OCI-LY3 (cell line): Measurements from ENCODE around the gene CXCR2.

Experiments used
- EZH2phosphoT487 ChIP-seq: fragments of 200-600 bp; shearing (Covaris generic); IDR thresholded peaks from 2 replicates; pipeline ENCODE4 v1.6.1; 2018; ENCODE audit warnings: antibody characterized with exemption, mixed run types, low read depth
- TF ChIP-seq, protein P1 (sequence below): fragments of 200-600, 300-600 bp; sonication (generic); IDR thresholded peaks from 2 replicates; pipeline ENCODE4 v1.5.1; 2014; ENCODE audit warnings: antibody characterized with exemption, low read length, low read depth

DNA sequence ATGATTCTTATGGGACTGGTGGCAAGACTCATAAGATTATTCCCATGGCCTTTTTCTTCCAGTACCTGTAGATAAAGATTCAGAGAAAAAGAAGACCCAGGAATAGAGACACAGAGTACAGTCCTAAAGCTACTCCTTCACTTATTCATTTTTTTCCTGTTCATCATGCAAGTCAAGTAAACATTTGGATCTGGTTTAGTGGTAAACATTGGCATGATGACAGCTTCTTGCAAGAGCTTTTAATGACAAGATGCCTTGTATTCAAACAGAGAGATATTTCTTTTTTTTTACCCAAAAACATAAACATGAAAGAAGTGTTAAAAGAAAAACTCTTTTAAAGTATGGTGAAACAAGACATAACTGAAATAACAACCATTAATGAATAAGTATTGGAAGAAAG, 20.2 kb downstream of the CXCR2 start:
- TF ChIP-seq, protein P1, sequence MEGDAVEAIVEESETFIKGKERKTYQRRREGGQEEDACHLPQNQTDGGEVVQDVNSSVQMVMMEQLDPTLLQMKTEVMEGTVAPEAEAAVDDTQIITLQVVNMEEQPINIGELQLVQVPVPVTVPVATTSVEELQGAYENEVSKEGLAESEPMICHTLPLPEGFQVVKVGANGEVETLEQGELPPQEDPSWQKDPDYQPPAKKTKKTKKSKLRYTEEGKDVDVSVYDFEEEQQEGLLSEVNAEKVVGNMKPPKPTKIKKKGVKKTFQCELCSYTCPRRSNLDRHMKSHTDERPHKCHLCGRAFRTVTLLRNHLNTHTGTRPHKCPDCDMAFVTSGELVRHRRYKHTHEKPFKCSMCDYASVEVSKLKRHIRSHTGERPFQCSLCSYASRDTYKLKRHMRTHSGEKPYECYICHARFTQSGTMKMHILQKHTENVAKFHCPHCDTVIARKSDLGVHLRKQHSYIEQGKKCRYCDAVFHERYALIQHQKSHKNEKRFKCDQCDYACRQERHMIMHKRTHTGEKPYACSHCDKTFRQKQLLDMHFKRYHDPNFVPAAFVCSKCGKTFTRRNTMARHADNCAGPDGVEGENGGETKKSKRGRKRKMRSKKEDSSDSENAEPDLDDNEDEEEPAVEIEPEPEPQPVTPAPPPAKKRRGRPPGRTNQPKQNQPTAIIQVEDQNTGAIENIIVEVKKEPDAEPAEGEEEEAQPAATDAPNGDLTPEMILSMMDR: no peak
- TF ChIP-seq EZH2phosphoT487: no peak
